CD4-positive, alpha-beta T cell (primary cell): Measurements from ENCODE around the gene VPS8. TPM values are rescaled to one million over a fixed set of nuclear protein-coding genes. Genes with fewer than 3 reads are reported as not detected.

ENCODE experiments used
- ATAC-seq: fragments of 200-7000 bp; cut with Tn5 transposase; one replicate; pipeline ENCODE4 v1.10.0; 2022; ENCODE audit warnings: mild to moderate bottlenecking; ENCODE audit not compliant: poor library complexity
- CTCF ChIA-PET: fragments of 350-600 bp; sonication (Branson Sonifier 250); formaldehyde crosslinking; loops from one replicate; lab custom pipeline; 2021; ENCODE audit warnings: antibody characterized with exemption, inconsistent platforms; lab: Charles Lee
- POLR2A ChIA-PET: fragments of 350-600 bp; sonication (Branson Sonifier 250); formaldehyde crosslinking; loops from one replicate; lab custom pipeline; 2021; ENCODE audit warnings: antibody characterized with exemption, inconsistent platforms; lab: Charles Lee
- DNase-seq, 14 experiments: peaks; one replicate each; pipeline ENCODE4 v3.0.0-alpha.2; 2013 to 2020; ENCODE audit warnings: mixed read lengths in 2 of 14
- H3K27ac ChIP-seq, 2 donors: one replicate each; pipeline versions ENCODE4 v1.5.1 to v1.7.0; 2013; ENCODE audit warnings: low read length in 2 of 2, low read depth in 1 of 2, mild to moderate bottlenecking in 1 of 2
- H3K27me3 ChIP-seq, 2 experiments: 1 replicate in 1 of 2; 2 replicates in 1 of 2; pipeline versions ENCODE4 v1.6.1 to v1.7.0; 2013; ENCODE audit warnings: low read length in 2 of 2, control low read depth in 1 of 2, mild to moderate bottlenecking in 1 of 2, moderate library complexity in 1 of 2; ENCODE audit not compliant: insufficient read depth in 2 of 2, control insufficient read depth in 1 of 2
- H3K36me3 ChIP-seq: one replicate; pipeline ENCODE4 v1.6.1; 2013; ENCODE audit warnings: low read length, control low read depth; ENCODE audit not compliant: insufficient read depth
- H3K4me1 ChIP-seq: one replicate; pipeline ENCODE4 v1.6.1; 2013; ENCODE audit warnings: low read length, control low read depth; ENCODE audit not compliant: insufficient read depth
- H3K4me3 ChIP-seq: one replicate; pipeline ENCODE4 v1.5.1; 2013; ENCODE audit warnings: mild to moderate bottlenecking, low read length, moderate library complexity
- H3K9me3 ChIP-seq, 2 experiments: 1 replicate in 1 of 2; 2 replicates in 1 of 2; pipeline versions ENCODE4 v1.6.1 to v1.7.0; 2013; ENCODE audit warnings: low read length in 2 of 2, mild to moderate bottlenecking in 2 of 2, control low read depth in 1 of 2, moderate library complexity in 1 of 2; ENCODE audit not compliant: control insufficient read depth in 1 of 2, insufficient read depth in 1 of 2
- H3K27ac Mint-ChIP-seq: one replicate; pipeline ENCODE4 v1.8.0; 2020; ENCODE audit warnings: mixed read lengths
- H3K27me3 Mint-ChIP-seq: one replicate; pipeline ENCODE4 v1.8.0; 2021; ENCODE audit warnings: mixed read lengths
- H3K36me3 Mint-ChIP-seq: one replicate; pipeline ENCODE4 v1.8.0; 2021; ENCODE audit warnings: low read depth, mixed read lengths
- H3K4me1 Mint-ChIP-seq: one replicate; pipeline ENCODE4 v1.8.0; 2021; ENCODE audit warnings: low read depth, mixed read lengths
- H3K4me3 Mint-ChIP-seq: one replicate; pipeline ENCODE4 v1.8.0; 2020; ENCODE audit warnings: mild to moderate bottlenecking, mixed read lengths
- H3K9me3 Mint-ChIP-seq: one replicate; pipeline ENCODE4 v1.8.0; 2020; ENCODE audit warnings: mixed read lengths
- CTCF ChIP-seq: fragments of 200-600 bp; IDR thresholded peaks from one replicate; pipeline ENCODE4 v1.8.0; 2022; ENCODE audit warnings: antibody characterized with exemption, mild to moderate bottlenecking
- intact Hi-C, 2 experiments: fragments of 100-400 bp; cut with DNase I in 1 of 2; cut with micrococcal nuclease in 1 of 2; formaldehyde crosslinking; loops; one replicate each; pipeline versions ENCODE4 v1.15.1 to v1.9.0; 2023 to 2025; cut with DNase I, micrococcal nuclease
- total RNA-seq, 174 experiments: library from RNA in 2 of 174; stranded (reverse) in 2 of 174; gene quantifications; one replicate each; pipeline ENCODE4 v1.2.3 and lab custom pipeline; 2021 to 2026

VPS8 gene
- total RNA-seq, 2 experiments from 2014 or later, result 56.8 to 61.2 TPM

- CTCF ChIA-PET, result interaction anchor here (0.6 kb wide), 1 partner anchor 13 kb away, joined by 3 read pairs; no protein-coding TSS in a partner anchor
- ATAC-seq (no peak), DNase-seq (no peak)
- POLR2A ChIA-PET, result no interaction called here
- H3K4me1 ChIP-seq, result no peaks in the 10 kb centered on the region
- no peak for TF ChIP-seq CTCF
- H3K9me3 ChIP-seq, result no peaks in the 10 kb centered on the region
- H3K4me3 ChIP-seq, result no peak overlapping the region
- Mint-ChIP-seq H3K27ac (no peak overlapping the region), H3K4me1 (no peaks in the 10 kb centered on the region), H3K27me3 (no peaks in the 10 kb centered on the region), H3K9me3 (no peaks in the 10 kb centered on the region), H3K36me3 (peaks cover 58% of the 10 kb centered on the region), H3K4me3 (no peak overlapping the region)
- intact Hi-C loops, result no loop called here
- no peaks in the 10 kb centered on the region for H3K27me3 ChIP-seq
- no peak overlapping the region for H3K27ac ChIP-seq
- H3K36me3 ChIP-seq, result peaks cover 63% of the 10 kb centered on the region
Observed at GRCh38 chr3:184927796-184928315, 115.9 kb downstream of the VPS8 start.

GRCh38 chr3:184932777-184933176, 120.8 kb downstream of the VPS8 start:
- Mint-ChIP-seq H3K27ac (no peak overlapping the region), H3K27me3 (no peaks in the 10 kb centered on the region), H3K4me3 (no peak overlapping the region), H3K36me3 (peaks cover 83% of the 10 kb centered on the region), H3K9me3 (no peaks in the 10 kb centered on the region), H3K4me1 (no peaks in the 10 kb centered on the region)
- peaks cover 45% of the 10 kb centered on the region for H3K36me3 ChIP-seq
- ChIA-PET CTCF (interaction anchor here (1.2 kb wide), 1 partner anchor 9 kb away, joined by 3 read pairs; no protein-coding TSS in a partner anchor), POLR2A (no interaction called here)
- no peaks in the 10 kb centered on the region for H3K9me3 ChIP-seq
- ATAC-seq (no peak), DNase-seq (no peak)
- no peak for TF ChIP-seq CTCF
- no peaks in the 10 kb centered on the region for H3K4me1 ChIP-seq
- intact Hi-C loops, result no loop called here
- no peak overlapping the region for H3K27ac ChIP-seq
- H3K4me3 ChIP-seq, result no peak overlapping the region
- H3K27me3 ChIP-seq, result no peaks in the 10 kb centered on the region

GRCh38 chr3:184937611-184938010, 125.6 kb downstream of the VPS8 start:
- no peak overlapping the region for H3K4me3 Mint-ChIP-seq
- Histone ChIP-seq H3K4me1 (no peaks in the 10 kb centered on the region), H3K36me3 (peaks cover 42% of the 10 kb centered on the region), H3K9me3 (no peaks in the 10 kb centered on the region), H3K4me3 (no peak overlapping the region), H3K27ac (no peak overlapping the region), H3K27me3 (no peaks in the 10 kb centered on the region)
- intact Hi-C loops, result no loop called here
- H3K9me3 Mint-ChIP-seq, result no peaks in the 10 kb centered on the region
- ChIA-PET POLR2A (no interaction called here), CTCF (no interaction called here)
- H3K27ac Mint-ChIP-seq, result no peak overlapping the region
- peaks cover 83% of the 10 kb centered on the region for H3K36me3 Mint-ChIP-seq
- DNase-seq (no peak), ATAC-seq (no peak)
- no peaks in the 10 kb centered on the region for H3K4me1 Mint-ChIP-seq
- no peak for TF ChIP-seq CTCF
- H3K27me3 Mint-ChIP-seq, result no peaks in the 10 kb centered on the region
